ENCODE measurements around the gene ADAMTS19.

DNA sequence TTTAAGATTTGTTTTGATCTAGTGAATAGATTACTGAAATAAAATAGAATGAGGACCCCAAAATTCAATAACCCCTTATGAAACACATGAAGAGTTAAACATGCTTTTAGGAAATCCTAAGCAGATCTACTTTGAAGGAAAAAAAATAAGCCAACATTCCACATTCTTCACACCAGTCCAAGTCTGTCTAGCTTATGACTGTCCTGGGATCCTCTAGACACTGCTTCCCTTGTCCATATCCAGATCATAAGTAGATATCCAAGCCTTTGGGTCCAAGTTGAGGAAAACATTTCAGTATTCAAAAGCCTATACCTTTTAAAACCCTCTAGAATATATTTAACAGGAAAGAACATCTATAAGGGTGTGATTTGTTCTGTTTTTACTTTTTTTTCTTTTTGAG, 228.9 kb downstream of the ADAMTS19 start:
- TF ChIP-seq, protein P1, sequence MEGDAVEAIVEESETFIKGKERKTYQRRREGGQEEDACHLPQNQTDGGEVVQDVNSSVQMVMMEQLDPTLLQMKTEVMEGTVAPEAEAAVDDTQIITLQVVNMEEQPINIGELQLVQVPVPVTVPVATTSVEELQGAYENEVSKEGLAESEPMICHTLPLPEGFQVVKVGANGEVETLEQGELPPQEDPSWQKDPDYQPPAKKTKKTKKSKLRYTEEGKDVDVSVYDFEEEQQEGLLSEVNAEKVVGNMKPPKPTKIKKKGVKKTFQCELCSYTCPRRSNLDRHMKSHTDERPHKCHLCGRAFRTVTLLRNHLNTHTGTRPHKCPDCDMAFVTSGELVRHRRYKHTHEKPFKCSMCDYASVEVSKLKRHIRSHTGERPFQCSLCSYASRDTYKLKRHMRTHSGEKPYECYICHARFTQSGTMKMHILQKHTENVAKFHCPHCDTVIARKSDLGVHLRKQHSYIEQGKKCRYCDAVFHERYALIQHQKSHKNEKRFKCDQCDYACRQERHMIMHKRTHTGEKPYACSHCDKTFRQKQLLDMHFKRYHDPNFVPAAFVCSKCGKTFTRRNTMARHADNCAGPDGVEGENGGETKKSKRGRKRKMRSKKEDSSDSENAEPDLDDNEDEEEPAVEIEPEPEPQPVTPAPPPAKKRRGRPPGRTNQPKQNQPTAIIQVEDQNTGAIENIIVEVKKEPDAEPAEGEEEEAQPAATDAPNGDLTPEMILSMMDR (IDR thresholded peaks at IDR 0.05; ENCODE audit: low read depth, low read length, poor library complexity, severe bottlenecking), result no peak
- no peak for TF ChIP-seq EZH2phosphoT487 (IDR thresholded peaks at IDR 0.05; ENCODE audit: borderline replicate concordance, low read length)
